Jurkat, Clone E6-1 (cell line): Measurements from ENCODE around the gene SCRN2.

Source experiments
- DNase-seq: peaks from one replicate; pipeline ENCODE4 v3.0.0-alpha.2; 2011; ENCODE audit warnings: low read depth, low spot score
- H3K4me3 ChIP-seq: 2 replicates; pipeline ENCODE4 v1.5.1; 2011; ENCODE audit warnings: mild to moderate bottlenecking, low read length, control low read depth, moderate library complexity

Gene SCRN2

DNA sequence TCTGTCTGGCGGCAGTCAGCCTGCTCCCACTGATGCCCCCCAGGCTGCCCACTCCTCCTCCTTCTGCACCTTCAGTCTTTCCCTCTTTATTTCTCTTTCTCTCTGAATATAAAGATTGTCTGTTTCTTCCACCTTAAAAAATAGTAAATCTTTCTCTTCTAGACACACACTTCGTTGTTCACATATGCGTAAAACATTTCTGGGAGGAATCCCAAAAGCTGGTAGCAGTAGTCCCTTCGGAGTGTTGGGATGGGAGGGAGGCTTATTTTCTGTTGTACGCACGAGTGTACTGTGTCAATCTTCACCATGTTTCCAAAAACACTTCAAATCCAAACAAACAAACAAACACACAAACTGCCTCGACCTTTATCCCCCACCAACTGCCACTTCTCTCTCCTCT is 29.4 kb downstream of the SCRN2 start:
- DNase-seq, result no peak
- no peak overlapping the region for H3K4me3 ChIP-seq

DNA sequence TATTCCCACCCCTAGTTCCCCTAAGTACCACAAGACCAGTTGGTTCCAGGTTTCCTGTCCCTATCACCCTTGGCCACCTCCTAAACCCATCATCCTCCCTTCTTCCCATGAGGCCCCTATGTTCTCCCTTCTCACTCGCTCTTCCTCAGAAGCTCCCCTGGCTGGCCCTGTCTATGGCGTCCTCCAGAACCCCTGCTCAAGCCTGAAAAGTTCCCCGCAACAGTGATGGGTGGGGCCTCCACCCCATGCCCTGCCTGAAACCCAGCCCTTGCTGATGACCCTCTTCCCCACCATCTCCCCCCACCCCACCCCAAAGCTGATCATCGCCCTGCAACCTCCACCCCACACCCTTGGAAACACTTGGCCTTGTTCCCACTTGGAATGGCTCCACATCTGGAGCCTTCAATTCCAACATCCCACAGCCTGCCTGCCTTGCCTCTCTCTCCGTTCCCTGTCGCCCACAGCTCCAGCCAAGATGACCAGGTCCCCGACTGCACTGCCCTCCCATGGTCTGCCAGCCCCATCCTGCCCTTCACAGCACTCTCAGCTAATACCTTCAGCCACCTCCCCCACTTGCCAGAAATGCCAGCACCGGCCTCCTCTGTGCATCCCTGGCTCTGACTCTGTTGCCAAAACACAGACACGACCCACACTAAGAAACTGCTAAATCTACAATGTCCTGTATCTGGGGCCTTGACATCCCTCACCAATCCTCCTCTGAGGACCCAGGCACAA is 30.0 kb downstream of the SCRN2 start:
- no peak for DNase-seq
- H3K4me3 ChIP-seq, result no peak overlapping the region

DNA sequence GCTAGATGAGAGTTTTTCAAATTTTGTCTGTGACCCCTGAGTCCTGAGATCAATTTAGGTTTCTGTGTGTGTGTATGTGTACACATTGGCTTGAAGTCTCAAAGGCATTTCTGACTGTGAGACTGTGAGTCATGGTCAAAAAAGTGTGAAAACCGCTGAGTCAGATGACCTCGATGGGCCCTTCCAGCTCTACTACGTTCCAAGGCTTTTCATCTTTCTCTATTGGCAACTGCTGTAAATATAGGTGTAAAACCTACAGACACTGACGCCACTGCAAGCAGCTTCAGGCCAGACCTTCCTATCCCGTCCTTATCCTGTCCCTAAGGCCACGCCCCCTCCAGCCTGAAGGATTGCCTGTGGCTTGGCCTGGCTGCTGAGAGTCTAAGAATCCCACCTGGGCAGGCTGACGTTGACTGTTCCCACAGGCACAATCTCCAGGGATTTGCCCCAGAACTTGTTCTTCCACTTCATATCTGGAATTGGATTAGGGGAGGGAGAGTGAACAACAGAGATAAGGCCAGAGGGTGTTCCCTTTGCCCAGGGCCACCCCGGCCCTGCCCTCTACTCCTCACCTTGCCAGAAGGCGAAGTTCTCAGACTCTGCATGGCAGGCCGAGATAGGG is 30.8 kb downstream of the SCRN2 start:
- H3K4me3 ChIP-seq, result no peak overlapping the region
- DNase-seq, result no peak

DNA sequence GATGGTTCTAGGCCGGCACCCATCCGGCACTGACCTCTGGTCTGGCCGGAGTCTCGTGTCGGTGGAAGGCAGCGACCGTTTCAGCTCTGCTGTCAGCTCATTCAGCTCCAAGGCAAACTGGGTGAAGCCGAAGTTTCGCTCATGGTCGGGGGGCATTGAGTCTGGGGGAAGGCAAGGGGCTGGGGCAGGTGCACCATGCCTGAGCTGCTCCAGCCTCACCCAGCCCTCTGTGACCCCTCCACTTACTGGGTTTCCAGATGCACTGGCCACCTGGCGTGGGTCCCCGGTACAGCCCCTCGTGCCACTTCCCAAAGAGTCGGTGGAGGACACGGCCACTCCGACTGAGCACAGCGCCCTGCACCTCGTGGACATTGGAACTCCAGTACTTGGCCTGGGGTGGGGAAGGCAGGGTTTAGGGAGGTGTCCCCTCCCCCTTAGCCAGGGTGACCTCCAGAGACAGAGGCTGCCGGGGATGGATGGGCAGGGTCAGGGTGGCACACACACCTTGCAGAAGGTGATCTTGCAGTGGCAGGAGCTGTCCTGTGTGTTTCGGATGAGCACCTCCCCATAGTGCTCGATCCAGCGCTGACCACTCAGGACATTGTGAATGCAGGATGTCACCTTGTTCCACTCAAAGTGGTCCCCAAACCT is 32.1 kb downstream of the SCRN2 start:
- DNase-seq, result no peak

DNA sequence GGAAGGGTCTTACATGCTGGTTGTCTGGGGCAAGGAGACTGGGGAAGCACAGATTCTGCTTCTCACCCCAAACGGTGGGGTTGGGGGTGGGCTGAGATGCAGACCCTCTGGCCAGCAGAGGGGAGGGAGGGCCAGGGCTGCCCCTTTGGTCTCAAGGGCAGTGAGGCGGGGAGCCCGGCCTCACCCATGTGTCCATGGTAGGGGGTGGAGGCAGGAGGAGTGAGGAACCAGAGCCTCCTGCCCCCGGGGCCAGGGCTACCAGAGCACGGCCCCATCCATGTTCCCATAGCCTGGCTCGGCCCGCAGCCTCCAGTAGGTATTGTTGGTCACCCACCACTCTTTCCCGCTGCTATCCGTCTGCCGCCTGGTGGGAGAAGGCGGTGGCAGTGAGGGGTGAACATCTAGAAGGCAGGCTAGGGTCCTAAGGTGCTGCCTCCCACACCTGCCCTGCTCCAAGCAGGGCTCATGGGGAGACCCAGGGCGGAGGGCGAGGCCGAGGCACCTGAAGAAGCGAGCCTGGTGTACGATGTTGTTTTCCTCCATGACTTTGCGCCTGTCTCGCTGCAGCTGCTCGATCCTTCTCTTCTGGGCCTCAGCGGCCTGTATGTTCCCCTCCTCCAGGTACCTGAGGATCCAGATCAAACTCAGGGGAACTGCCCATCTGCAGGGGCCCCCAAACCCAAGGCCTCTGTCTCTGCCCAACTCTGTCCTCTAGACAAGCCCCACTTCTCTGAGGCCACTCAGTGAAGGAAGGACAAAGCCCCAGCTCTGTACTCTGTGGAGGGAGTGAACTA is 32.8 kb downstream of the SCRN2 start:
- no peak for DNase-seq

More for the DNA sequence above, 32.1 kb downstream of the SCRN2 start:
- H3K4me3 ChIP-seq, result no peak overlapping the region

DNA sequence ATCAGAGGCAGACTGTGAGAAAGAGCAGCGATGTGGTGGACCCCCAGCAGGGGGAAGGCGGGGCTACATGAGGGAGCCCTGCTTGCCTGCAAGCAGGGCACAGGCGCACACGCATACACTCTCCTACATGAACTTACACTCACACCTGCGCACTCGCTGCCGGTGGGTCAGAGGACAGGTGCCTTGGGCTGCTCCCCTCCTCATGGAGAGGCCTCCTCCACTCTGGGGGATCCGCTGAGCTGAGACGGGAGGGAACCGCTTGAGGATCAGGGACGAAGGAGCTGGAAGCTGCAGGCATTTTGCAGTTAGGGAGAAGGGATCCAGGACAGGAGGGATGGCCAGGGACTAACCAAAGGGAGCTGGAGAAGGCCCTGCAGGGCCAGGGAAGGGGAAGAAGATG is 33.7 kb downstream of the SCRN2 start:
- DNase-seq, result no peak
- no peak overlapping the region for H3K4me3 ChIP-seq

More for the DNA sequence above, 32.8 kb downstream of the SCRN2 start:
- no peak overlapping the region for H3K4me3 ChIP-seq

DNA sequence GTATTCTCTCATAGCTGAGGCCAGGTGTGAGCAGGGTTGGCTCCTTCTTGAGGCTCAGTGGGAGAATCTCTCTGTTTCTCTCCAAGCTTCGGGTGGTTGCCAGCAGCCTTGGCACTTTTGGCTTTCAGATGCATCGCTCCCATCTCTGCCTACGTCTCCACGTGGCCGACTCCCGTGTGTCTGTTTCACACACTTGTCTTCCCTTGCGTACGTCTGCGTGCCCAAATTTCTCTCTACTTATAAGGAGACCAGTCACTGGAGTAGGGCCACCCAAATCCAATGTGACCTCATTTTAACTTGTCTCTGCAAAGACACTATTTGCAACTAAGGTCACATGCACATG is 34.2 kb downstream of the SCRN2 start:
- DNase-seq, result no peak
- H3K4me3 ChIP-seq, result no peak overlapping the region

DNA sequence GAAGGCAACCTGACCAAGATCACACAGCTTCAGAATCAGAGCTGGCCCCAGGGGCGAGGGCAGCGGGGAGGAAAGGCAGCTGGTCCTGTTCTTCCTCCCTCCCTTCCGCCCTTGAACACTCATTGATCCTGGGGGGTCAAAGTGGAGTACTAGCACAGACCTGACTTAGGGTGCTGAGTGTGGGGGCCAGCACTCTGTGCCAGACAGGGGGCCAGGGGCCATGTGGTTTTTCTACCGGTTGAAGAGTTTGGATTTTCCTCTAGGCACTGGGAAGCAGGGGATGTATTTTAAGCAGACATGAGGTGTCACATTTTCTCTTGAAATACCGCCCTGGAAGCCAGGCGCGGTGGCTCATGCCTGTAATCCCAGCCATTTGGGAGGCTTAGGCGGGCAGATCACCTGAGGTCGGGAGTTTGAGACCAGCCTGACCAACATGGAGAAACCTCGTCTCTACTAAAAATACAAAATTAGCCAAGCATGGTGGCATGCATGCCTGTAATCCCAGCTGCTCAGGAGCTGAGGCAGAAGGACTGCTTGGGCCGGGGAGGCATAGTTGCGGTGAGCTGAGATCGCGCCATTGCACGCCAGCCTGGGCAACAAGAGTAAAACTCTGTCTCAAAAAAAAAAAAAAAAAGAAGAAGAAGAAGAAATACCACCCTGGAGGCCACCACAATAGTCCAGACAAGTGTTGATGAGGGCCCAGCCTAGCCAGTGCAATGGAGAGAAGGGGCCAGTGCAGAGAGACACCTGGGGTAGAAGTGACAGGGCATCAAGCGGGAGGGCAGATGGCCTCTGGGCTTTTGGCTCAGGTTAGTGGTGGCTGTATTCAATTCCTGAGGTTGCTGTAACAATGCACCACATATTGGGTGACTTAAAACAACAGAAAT is 34.8 kb downstream of the SCRN2 start:
- no peak for DNase-seq
- H3K4me3 ChIP-seq, result no peak overlapping the region

DNA sequence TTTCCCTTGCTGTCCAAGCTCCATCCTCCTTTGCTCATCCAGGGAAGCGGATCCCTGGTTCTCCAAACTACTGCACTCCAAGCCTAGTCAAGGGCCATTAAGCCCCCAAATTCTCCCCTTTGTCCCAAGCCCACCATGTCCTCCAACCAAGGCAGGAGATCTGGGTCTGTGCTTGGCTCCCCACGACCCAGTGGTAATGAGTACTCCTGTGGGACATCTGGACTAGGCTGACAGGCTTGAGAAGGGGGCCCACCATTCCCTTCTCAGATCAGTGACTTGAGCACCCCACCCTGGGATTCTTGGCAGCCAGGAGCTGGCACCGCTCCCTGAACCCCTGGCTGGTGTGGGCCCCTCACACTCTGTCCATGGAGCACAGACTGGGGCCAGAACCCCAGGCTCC is 36.6 kb downstream of the SCRN2 start:
- no peak for DNase-seq
- H3K4me3 ChIP-seq, result no peak overlapping the region

DNA sequence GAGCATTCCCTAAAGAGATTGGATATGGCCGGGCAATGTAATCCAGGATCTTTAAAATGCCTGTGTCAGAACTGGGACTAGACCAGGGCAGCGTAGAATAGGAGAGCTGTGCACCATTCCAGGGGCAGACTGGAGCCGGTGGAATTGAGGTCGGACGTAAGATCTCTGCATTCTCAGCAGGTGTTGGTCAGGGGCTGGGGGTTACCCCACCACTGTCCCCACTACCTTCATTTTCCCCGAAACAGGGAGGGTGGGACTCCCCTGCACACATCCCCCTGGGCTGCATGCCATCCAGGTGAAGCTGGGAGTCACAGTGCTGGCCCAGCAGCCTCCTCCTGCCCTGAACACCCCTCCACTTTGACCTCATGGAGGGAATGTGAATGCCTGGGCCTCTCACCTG is 37.3 kb downstream of the SCRN2 start:
- H3K4me3 ChIP-seq, result no peak overlapping the region
- DNase-seq, result no peak

DNA sequence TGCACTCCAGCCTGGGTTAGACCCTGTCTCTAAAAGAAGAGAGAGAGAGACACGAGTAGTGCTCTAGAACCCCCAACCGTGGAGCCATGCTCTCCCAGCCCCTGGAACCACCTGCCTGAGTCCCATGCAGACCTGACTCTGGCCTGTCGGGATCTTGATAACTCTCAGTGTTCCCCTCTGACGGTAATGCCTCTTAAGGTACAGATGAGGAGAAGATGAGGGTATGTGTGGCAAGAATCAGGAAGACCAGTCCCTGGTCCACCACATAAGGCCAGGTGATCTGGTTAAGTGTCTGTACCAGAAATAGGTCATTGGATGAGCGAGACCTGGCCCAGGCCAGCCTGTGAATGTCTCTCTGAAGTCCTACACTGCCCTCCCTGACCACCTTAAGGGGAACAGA is 37.9 kb downstream of the SCRN2 start:
- DNase-seq, result no peak
- no peak overlapping the region for H3K4me3 ChIP-seq

DNA sequence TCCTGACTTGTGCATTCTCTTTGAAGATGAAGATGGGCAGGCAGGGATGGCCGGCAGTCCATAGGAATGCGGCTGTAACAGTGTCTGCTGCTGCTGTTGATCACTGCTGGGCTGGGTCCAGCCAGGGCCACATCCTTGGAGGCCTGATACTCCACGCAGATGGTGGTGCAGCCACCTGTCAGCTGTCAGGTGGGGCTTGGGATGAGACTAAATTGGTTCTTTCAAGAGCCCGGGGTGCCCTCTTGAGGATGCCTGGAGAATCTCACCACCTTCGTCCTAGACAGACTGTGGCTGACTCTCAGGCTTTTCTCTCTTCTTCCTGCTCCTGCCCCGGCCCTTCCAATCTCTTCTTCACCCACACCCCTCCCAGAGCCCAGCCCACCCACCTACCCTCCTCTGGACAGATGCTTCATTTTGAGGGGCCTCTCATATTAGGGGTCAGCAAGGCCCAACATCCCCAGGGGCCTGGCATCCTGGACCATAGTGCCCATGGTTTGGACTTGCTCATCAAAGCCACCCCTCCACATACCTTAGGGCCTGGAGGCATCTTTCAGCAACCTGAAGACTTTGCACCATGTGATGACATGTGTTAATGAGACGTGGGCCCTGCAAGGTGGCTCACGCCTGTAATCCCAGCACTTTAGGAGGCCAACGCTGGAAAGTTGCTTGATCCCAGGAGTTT is 38.6 kb downstream of the SCRN2 start:
- no peak overlapping the region for H3K4me3 ChIP-seq
- peak; percentile 58 for DNase-seq

DNA sequence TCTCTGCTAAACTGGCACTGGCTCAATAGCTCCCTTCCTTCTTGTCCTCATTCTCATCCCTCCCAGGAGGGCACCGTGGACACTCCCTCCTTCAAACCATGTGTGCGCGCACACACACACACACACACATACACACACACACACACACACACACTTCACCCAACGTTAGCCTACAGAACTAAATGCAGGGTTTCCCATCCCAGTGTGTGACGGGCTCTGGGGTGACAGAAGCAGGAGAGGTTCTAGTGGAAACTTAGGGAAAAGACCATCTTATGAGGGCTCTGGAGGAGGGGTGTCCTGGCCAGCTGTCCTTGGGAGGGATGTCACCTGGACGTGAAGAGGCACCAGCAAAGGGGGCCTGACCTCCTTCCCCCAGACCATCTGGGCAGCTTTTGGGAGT is 39.2 kb downstream of the SCRN2 start:
- no peak overlapping the region for H3K4me3 ChIP-seq
- DNase-seq, result no peak

DNA sequence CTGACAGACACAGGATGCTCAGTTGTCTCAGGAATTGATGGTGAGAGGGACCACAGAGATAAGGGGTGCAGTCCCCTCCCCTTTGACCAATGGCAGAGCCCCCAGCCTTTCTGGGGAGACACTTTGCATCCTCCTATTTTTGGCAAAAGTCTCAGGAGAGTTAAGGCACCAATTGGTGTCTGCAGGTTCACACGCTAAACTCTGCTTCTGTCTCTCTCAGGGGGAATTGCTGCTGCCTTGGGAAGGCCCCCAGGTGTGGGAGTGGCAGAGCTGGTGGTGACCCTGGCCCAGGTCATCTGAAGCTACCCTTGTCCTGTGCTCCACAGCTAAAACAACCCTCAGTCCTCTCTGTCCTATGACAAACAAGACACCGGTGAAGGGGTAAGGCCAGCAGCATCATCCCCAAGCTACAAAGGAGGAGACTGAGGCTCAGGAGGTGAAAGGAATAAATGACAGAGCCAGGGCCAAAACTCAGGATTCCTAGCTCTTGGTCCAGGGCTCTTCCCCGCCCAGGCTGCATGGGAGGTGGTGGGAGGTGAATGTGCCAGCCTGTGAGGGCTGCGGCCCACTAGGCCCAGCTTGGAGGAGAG is 39.8 kb downstream of the SCRN2 start:
- DNase-seq, result no peak
- no peak overlapping the region for H3K4me3 ChIP-seq

DNA sequence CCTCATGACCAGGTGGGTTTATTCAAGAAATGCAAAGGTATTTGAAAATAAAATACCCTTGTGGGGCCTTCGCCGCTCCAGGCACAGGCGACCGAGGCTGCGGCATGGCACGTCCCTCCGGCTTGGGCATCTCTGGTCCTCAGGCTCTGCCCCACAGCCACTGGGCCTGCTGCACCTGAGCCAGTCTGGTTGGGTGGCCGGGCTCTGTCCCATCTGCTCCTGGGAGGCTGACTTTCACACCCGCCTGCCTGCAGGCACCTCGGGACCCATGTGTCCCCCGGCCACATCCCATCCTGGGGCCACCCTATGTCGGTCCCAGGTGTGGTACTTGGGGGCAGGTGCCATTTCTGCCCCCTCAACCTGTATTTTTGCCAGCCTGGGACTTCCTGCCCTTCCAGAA is 40.4 kb downstream of the SCRN2 start:
- no peak overlapping the region for H3K4me3 ChIP-seq
- no peak for DNase-seq

DNA sequence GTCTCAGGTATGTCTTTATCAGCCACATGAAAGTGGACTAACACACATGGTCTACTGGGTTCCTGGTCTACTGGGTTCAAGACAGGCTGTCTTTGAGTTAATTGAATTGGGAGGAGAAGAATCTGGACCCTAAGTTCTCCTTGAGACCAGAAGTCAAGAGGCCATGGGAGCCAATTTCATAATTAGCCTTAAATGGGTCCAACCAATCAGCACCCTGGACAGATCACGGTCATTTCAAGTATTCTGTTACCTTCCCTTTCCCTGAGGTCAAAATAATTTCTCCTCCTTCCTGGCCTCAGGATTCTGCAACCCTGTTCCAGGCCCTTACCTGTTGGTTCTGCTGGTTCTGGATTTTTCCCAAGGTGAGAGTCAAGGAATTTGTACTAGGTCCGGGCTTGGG is 43.3 kb downstream of the SCRN2 start:
- DNase-seq, result no peak
- H3K4me3 ChIP-seq, result no peak overlapping the region

DNA sequence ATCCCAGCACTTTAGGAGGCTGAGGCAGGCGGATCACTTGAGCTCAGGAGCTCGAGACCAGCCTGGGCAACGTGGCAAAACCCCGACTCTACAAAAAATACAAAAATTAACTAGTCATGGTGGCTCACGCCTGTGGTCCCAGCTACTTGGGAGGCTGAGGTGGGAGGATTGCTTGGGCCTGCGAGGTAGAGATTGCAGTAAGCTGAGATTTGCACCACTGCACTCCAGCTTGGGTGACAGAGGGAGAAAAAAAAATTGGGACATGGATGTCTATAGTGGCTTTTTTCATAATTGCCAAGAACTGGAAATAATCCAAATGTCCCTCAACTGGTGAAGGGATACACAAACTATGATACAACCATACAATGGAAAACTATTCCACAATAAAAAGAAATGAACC is 48.1 kb downstream of the SCRN2 start:
- DNase-seq, result no peak
- no peak overlapping the region for H3K4me3 ChIP-seq

DNA sequence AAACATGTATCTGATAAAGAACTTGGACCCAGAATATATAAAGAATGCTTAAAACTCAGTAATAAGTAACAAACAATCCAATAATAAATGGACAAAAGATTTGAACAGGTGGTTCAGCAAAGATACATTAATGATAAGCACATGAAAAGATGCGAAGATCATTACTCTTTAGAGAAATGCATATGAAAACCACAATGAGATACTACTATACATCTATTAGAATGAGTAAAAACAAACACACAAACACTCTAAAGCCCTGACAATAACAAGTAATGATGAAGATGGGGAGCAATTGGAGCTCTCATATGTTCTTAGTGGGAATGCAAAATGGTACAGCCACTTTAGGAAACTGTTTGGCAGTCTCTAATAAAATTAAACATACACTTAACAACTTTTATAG is 48.6 kb downstream of the SCRN2 start:
- H3K4me3 ChIP-seq, result no peak overlapping the region
- no peak for DNase-seq
